Mesothelial cell of epicardium (in vitro differentiated cells): ENCODE results near the gene C1QL1. TPM values are rescaled to one million over a fixed set of nuclear protein-coding genes. Genes with fewer than 3 reads are reported as not detected.

ENCODE experiments used
- DNase-seq, 2 experiments: peaks; one replicate each; pipeline ENCODE4 v3.0.0; 2021; ENCODE audit warnings: low spot score in 2 of 2; ENCODE audit not compliant: unreplicated experiment in 2 of 2
- H3K27ac Mint-ChIP-seq: 2 replicates; pipeline ENCODE4 v1.8.0; 2021; ENCODE audit warnings: mixed read lengths
- H3K27me3 Mint-ChIP-seq: 2 replicates; pipeline ENCODE4 v1.8.0; 2021; ENCODE audit warnings: low read depth, mixed read lengths
- H3K36me3 Mint-ChIP-seq: 2 replicates; pipeline ENCODE4 v1.8.0; 2021; ENCODE audit warnings: mixed read lengths
- H3K4me1 Mint-ChIP-seq: 2 replicates; pipeline ENCODE4 v1.8.0; 2021; ENCODE audit warnings: mixed read lengths
- H3K4me3 Mint-ChIP-seq: 2 replicates; pipeline ENCODE4 v1.8.0; 2021; ENCODE audit warnings: mild to moderate bottlenecking, moderate library complexity, mixed read lengths
- H3K9me3 Mint-ChIP-seq: 2 replicates; pipeline ENCODE4 v1.8.0; 2021; ENCODE audit warnings: mixed read lengths
- CTCF ChIP-seq: fragments of 200-600 bp; sonication (generic); IDR thresholded peaks from one replicate; pipeline ENCODE4 v1.5.0; 2021; ENCODE audit warnings: antibody characterized with exemption; ENCODE audit not compliant: unreplicated experiment
- total RNA-seq: library from RNA; stranded (reverse); gene quantifications from 3 replicates; pipeline ENCODE4 v1.2.1, GENCODE V29; 2021

C1QL1 gene
- total RNA-seq, 1 donor from 2014 or later, result 3.0 TPM

- Mint-ChIP-seq H3K27ac (no peak overlapping the region), H3K4me3 (no peak overlapping the region), H3K36me3 (peaks cover 21% of the 10 kb centered on the region), H3K4me1 (no peaks in the 10 kb centered on the region), H3K27me3 (no peaks in the 10 kb centered on the region), H3K9me3 (peaks cover 8% of the 10 kb centered on the region)
- no peak for TF ChIP-seq CTCF
- DNase-seq, result no peak
These were observed 33.4 kb downstream of the C1QL1 start for GRCh38 chr17:44934745-44935105.

- no peak for TF ChIP-seq CTCF
- H3K36me3 Mint-ChIP-seq, result peaks cover 19% of the 10 kb centered on the region
- peaks cover 4% of the 10 kb centered on the region for H3K9me3 Mint-ChIP-seq
- H3K27me3 Mint-ChIP-seq, result no peaks in the 10 kb centered on the region
- H3K4me1 Mint-ChIP-seq, result no peaks in the 10 kb centered on the region
- no peak for DNase-seq
- no peak overlapping the region for H3K27ac Mint-ChIP-seq
- no peak overlapping the region for H3K4me3 Mint-ChIP-seq
These were observed 34.0 kb downstream of the C1QL1 start for GRCh38 chr17:44933824-44934744.

GRCh38 chr17:44932787-44933097 is 35.4 kb downstream of the C1QL1 start:
- peaks cover 13% of the 10 kb centered on the region for H3K36me3 Mint-ChIP-seq
- DNase-seq, result no peak
- H3K9me3 Mint-ChIP-seq, result no peaks in the 10 kb centered on the region
- H3K27me3 Mint-ChIP-seq, result no peaks in the 10 kb centered on the region
- no peaks in the 10 kb centered on the region for H3K4me1 Mint-ChIP-seq
- no peak overlapping the region for H3K27ac Mint-ChIP-seq
- no peak for TF ChIP-seq CTCF
- H3K4me3 Mint-ChIP-seq, result no peak overlapping the region

GRCh38 chr17:44932096-44932786 is 35.9 kb downstream of the C1QL1 start:
- Mint-ChIP-seq H3K27me3 (no peaks in the 10 kb centered on the region), H3K4me1 (no peaks in the 10 kb centered on the region), H3K27ac (no peak overlapping the region), H3K9me3 (no peaks in the 10 kb centered on the region), H3K4me3 (no peak overlapping the region), H3K36me3 (peaks cover 13% of the 10 kb centered on the region)
- no peak for DNase-seq
- no peak for TF ChIP-seq CTCF

- Mint-ChIP-seq H3K27ac (no peak overlapping the region), H3K36me3 (peaks cover 11% of the 10 kb centered on the region), H3K4me1 (no peaks in the 10 kb centered on the region), H3K9me3 (no peaks in the 10 kb centered on the region), H3K27me3 (no peaks in the 10 kb centered on the region), H3K4me3 (no peak overlapping the region)
- DNase-seq, result no peak
- TF ChIP-seq CTCF, result no peak
These were observed 36.7 kb downstream of the C1QL1 start for GRCh38 chr17:44931376-44931775.
